Fibroblast of peridontal ligament (primary cell): Measurements from ENCODE around the gene CFAP45.
"Not testable (repeated sequence)": the region's sequence is repeated elsewhere in the genome, so short reads cannot be mapped to it uniquely, and the experiment has no call there.

Source experiments
- DNase-seq: peaks from one replicate; pipeline ENCODE4 v3.0.0-alpha.2; 2010; ENCODE audit errors: extremely low read depth

The CFAP45 gene

DNA sequence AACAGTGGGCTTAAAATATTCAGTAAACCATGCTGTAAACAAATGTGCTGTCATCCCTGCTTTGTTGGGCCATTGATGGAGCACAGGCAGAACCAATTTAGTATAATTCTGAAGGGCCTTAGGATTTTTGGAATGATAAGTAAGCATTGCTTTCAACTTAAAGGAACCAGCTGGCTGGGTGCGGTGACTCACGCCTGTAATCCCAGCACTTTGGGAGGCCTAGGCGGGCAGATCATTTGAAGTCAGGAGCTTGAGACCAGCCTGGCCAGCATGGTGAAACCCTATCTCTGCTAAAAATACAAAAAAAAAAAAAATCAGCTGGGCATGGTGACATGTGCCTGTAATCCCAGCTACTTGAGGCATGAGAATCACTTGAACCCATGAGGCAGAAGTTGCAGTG, 4.1 kb upstream of the CFAP45 start:
- not testable (repeated sequence) for DNase-seq

DNA sequence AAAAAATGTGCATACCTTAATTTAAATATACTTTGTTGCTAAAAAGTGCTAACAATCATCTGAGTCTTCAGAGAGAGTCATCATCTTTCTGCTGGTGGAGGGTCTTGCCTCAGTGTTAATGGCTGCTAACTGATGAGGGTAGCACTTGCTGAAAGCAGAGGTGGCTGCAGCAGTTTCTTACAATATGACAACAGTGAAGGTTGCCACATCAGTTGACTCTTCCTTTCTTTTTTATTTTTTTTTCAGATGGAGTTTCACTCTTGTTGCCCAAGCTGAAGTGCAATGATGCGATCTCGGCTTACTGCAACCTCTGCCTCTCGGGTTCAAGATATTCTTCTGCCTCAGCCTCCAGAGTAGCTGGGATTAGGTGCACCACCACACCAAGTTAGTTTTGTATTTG, 2.6 kb upstream of the CFAP45 start:
- DNase-seq = no peak

DNA sequence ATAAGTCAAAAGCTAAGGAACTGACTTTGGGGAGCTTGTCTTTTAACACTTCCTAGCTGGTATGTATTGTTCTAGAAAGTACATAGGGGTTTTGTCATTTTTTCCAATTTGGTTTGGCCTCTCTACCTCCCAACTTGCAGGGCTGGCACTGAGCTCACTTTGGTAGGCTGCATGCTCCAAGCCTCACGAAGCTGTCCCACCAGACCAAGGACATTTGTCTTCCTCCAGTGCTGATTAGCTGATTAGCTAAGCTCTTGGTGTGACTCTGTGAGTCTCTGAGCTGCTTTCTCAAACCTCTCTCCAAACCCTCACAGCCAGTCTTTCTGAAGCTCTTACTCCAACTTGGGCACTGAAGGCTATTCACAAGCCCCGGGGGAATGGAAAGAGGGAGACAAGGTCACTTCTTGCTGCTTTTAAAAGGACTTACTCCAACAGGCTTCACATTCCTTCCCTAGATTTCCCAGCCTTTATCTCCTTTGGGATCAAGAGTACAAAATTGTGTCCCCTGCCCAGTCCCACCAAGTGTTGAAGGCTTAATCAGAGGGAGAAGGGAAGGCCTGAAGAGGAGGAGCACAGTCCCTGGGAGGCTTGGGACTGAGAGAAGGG, 893 bp upstream of the CFAP45 start:
- no peak for DNase-seq

DNA sequence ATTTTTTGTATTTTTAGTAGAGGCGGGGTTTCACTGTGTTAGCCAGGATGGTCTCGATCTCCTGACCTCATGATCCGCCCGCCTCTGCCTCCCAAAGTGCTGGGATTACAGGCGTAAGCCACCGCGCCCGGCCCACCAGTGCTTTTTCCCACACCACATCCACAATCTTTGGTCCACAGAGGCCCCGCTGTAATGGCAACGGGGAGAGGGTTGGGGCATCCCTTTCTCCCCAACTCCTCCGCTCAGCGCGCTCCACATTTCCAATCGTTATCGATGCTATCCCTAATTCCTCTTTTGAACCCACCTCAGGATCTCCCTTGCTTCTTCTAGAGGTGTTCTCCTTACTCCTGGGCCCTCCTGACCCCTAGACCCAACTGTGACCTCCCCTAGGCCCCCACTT, 331 bp downstream of the CFAP45 start:
- DNase-seq = not testable (repeated sequence)

DNA sequence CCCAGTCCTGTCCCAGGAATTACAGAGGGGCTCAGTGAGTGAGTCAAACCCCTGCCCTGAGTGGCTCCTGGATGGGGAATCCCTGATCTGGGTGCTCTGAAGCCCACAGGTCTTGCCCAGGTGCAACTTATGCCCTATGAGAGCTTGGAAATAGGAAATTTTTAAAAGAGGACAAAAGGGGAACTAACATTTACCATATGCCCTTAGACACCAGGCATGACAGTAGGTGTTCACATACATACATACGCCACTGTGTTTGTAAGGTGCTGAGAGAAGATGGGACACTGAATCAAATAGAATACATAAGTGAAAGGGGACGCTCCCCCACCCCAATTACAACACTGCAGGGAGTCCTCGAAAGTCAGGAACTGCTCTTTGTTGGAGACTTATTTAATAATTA, 1.4 kb downstream of the CFAP45 start:
- no peak for DNase-seq

DNA sequence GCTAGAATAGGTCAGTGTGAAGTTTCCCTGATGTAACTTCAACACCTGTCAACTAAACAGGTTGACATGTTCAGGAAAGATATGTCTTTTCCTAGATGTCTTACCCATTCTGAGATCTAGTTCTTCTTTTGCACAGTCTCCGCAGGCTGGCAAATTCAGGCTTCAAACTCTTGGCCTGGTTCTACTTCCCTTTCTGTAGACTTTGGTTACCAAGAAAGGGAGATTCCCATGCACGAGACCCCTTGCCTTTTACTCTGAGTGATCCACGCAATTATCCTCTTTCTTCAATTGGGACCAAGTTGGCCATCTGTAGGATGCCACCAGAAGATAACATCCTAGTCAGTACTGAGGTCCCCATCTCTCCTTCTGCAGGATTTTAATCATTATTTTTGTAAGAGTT, 2.0 kb downstream of the CFAP45 start:
- DNase-seq = no peak

DNA sequence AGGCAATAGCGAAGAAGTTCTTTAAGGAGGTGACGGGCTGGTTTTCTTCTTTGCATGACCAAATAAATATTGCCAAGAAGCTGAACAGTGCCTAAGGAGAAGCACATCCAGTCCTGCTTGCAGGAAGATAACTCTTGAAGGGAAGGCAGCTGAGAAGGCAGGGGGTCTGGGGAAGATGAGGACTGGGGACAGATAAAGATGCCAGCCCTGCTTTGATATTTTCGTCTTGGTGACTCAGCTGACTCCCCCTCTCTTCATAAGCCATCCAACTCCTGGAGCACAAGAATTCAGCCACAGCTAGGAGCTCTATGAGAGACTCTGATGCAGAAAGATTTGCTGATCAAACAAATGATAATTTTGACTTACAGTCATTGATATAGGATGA, 3.4 kb downstream of the CFAP45 start:
- no peak for DNase-seq

DNA sequence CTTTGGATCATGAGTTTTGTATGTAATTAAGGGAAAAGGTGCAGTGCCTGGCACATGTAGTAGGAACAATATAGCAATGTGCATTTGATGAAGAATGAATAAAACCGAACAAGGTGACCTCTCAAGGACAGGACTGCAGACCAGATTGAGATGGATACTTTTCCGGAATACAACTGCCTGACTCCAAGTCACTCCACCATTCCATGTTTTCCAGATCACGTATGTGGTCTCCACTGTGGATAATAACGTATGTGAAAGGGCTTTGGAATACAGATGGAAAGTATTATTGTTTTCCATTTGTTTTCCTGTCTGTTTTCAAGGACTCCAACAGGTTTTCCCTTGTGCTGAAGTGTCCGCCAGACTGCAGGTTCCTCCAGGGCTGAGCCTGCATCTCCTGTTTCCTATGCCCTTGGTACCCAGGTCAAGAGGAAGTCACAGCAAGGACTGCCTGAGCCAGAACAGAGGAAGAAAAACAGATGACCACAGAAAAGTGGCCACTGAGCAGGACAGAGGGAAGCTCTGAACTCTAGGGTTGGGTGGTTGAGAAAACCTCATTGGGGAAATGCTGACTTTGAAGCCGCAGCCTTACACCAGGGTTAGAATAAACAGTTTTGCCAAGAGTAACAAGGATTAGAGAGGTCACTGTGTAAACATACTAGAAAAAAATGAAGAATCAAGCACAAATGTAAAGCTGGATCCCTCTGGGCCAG, 4.0 kb downstream of the CFAP45 start:
- DNase-seq = no peak

DNA sequence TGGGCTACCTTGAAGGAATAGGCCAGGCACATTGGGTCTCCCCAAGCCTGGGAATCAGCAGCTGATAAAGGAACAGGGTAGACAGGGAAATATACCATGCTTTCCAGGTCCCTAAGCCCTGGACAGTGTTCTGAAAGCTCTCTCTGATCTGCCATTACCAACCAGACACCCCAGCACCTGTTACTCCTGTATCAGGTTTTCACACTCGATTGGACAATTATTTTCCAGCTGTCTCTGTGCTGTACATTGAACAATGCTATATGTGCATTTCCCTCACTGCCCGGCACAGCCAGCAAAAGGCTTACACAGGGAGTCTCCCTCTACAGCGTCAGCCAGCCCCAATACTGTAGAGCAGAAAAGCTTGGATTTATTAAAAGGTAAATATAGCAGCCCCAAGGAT, 4.7 kb downstream of the CFAP45 start:
- no peak for DNase-seq

DNA sequence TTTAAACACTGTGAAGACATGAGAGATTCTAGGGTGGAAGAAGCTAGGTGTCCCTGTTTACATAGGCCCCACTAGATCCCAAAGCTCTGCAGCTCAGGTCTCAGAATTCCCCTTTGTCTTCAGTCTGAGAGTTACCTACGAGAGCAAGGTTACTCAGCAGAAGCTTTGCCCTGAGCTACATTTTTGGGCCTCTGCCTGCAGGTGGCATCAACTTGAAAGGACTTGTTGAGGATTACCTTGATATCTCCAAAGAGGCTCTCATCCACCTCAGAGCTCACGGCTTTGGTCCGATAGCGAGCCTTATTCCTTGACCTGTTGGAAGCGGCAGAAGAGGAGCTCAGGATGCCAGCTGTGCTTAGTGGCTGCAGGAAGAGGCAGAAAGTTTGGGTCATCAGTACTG, 7.0 kb downstream of the CFAP45 start:
- no peak for DNase-seq

DNA sequence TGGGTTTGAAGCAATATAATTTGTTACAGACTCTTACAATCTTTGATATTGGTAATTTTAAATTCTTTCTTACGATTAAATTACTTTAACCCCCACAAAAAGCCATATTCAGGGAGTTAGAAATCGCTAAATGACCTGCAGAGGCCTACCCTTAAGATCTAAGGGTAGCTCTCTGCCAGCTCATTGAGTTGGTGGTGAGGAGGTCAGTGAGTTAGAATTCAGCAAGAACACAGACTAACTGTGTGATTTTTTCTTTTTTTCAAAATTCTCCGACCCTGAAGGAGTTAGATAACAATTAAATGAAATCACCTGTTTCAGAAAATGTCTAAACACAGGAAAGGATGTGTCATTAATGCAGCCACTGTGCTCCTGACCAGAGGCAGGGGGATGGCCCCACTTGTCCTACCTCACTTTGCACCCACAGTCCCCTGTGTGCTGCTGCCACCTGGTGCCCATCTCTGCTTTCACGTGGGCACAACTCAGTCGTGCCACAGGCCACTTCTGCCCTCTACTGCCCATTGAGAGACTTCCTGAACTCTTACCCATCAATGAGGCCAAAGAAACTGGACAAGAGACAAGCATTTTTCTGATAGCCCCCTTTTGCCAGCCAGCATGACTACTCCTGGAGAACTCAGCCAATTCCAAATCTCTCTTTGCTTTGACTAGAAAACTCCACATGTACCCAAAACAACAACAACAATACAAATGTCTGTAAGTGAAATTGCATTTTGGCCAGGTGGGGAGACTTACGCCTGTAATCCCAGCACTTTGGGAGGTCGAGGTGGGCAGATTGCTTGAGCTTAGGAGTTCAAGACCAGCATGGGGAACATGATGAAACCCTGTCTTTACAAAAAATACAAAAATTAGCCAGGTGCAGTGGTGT, 8.4 kb downstream of the CFAP45 start:
- DNase-seq = peak; percentile 90

DNA sequence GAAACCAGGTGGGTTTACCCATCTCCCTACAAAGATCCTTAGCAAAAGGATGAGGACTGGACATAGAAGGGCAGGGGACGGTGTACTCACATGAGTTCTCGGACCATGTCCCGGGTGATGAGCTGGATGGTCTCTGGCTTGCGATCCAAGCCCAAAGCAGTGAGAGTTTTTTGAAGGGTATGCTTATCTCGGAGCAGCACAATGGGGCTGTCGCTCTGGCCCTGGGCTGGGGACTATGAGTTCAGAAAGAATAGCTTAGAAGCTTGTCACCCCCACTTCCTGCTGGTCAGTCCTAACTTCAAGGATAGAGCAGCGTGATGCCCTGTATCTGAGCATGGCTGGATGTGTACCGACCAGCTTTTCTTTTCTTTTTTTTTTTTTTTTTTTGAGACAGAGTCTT, 9.6 kb downstream of the CFAP45 start:
- no peak for DNase-seq

DNA sequence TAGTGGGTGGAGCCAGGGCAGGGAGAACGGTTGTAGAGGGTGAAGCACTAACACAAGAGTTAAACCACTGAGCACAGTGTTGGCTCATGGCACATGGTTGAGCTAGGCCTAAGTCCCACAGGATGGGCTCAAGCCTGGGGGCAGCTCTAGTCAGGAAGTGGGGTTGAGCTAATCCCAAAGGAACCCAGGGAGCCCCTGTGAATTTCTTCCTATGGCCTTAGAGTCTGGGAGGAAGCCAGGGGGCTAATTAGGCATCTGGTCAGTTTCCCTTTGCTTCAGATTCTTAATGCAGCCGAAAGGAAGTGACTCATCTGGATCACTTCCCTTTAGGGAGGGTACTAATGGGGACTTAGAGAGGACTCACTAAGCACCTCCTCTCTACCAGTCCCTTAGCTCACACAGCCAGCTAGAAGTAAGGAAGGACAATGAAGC, 10.1 kb downstream of the CFAP45 start:
- peak; percentile 88 for DNase-seq

DNA sequence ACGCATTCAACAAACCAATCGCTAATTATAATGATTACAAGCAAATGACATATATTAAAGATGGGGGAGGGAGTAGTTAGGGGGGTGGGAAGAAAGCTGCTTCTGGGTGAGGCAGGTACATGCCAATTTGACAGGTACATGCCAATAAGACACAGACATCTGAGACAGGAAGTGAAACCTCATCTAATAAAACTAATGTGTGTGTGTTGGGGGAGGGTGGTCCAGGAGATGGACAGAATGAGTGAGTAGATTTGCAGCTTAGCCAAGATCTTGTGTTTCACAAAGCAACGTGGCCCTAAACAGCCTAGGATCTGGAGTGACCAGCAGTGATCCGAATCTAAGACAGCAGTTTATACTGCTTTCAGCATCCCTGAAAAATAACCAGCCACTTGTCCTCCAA, 10.8 kb downstream of the CFAP45 start:
- no peak for DNase-seq

DNA sequence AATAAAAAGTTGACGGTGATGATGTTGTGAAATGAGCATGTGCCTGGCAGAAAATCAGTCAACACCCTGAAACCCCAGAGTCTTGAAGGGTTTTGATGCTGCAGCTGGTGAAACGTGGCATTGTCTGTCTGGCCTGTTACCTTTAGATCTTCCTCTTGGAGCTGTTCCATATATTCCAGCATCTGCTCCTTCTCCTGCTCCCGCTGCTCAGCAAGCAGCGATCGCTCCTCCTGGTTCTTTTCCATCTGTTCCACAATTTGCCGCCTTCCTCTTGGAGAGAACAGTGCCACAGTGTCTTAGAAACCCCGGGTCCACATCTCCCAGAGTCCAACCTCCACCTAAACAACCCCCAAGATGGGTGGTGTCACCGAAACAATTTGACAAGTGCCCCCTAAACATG, 15.7 kb downstream of the CFAP45 start:
- no peak for DNase-seq

DNA sequence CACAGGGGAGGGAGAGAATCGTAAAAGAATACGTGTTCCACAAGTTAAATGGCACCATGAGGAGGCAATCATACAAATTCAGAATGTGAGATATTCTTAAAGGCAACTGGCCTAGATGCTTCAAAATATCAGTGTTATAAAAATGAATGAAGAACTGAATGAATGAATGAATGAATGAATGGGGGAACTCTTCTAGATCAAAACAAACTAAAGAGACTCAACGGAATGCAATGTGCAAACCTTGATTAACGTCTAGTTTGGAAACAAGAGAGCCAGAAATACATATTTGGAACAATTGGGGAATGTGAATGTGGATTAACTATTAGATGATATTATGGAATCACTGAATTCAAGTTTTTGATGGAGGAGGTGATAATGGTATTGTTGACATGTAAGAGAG, 16.8 kb downstream of the CFAP45 start:
- DNase-seq = no peak

DNA sequence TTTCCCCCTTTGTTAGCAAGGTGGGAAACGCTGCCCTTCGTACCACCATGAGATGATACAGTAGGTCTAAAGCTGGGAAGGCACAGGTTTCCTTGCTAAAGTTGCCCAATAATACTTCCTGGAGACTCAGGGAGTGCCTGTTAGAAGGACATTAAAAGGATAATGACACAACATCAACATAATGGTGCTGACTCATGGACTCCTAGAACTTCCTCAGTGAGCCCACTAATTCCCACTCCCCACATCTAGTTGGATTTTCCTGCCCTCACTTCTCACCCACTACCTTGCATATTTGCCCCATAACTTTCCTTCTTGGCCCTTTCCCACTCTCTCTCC, 17.5 kb downstream of the CFAP45 start:
- no peak for DNase-seq

DNA sequence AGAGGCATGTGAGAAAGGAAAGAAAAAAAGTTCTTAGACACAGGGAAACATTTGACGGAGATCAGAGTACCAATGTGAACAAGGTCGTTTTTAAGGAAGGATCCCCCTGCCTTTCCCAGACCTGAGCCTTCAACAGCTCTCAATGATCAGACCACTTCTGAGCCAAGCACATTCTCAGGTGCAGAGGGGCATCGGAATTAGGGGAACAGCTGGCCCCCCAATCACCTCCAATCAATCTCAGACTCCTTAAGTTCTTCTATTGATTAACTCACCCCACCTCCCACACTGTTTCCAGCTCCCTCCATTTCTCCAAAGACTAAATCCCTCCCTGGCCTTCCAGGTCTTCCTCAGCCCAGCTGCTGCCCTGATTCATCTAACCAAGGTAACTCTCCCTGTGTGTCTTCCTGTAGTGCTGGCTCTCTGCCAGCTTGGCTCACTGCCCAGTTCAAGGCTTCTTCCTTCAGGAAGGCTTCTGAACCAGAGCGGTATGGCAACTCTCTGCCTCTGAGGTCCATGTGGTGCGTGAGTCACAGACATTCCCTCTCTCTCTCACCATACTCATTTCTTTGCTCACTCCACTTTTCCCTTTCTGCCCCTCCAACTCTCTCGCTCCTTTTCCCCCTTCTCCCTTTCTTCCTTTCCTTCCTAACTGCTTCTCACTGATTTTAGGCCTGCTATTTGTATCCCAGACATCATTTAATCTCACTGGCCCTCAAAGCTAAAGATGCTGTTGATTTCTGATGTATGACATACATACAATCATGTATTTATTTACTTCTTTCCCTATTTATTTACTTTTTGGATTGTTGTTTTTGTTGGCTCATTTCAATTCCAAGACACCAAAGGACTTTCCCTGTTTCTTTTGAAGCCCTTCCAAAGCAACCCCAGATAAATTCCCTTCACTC, 18.1 kb downstream of the CFAP45 start:
- DNase-seq = peak; percentile 87

DNA sequence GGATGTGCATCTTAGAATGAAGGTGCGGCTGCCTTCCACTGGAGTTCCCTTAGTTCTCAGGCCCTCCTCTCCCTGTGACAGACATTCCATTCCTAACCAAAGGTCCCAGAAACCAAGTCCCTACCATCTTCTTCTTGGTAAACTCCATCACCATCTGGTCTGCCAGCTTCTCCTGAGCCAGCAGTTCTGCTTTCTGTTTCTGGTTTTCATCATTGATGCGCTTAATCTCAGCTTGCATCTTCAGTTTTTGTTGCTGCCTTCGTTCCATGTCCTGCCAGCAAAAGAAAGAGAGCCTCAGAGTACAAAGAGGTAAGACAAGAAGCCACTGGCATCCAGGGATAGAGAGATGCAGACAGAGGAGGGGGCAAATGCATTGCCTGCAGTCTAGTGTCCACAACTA, 19.5 kb downstream of the CFAP45 start:
- no peak for DNase-seq

DNA sequence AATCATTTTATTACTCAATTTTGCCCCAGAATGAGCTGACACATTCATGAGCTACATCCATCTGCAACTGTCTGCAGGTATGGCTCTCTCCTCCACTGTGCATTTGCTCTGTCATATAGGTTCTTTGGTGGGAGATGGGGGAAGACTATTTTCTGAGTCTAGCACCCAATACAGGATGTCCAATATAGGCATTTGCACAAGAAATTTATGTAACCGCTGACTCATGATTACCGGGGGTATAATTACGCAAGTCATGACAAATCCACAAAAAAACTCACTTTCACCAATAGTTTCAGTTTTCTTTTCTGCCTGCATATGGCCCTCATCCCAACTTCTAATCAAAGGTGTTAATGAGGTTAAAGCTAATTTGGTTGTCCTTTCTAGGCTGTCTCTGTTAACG, 20.0 kb downstream of the CFAP45 start:
- peak; percentile 85 for DNase-seq

DNA sequence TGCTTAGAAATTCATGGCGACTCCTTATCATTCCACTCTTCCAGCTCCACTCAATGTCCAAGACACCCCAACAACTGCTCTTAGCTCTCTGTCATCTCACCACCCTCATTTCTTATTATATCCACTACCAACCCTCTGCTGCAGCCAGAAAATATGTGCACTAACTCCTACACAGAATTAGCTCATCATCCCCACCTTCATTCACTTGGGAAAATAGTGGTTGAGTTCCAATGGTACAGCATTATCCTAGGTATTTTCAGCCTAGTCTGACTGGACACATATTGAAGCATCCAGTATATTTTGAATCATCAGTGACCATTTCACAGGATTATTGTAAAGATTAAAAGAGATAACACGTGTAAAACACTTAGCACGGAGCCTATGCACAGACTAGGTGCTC, 20.8 kb downstream of the CFAP45 start:
- no peak for DNase-seq
